Measurements from ENCODE around the gene PRKAG2.
A peak's percentile ranks its signal among the peaks of the same experiment; 100 is the strongest.

Gene PRKAG2

GRCh38 chr7:151795168-151795811 is 81.6 kb downstream of the PRKAG2 start:
- DNase-seq (ENCODE audit: low read depth): peak; percentile 21
- H3K4me3 ChIP-seq (ENCODE audit: low read length): no peak overlapping the region
- no peak for TF ChIP-seq CTCF (IDR thresholded peaks at IDR 0.05; ENCODE audit: insufficient read depth, low read depth, low read length, missing control alignments)

- no peak for DNase-seq (ENCODE audit: low read depth)
- TF ChIP-seq CTCF (IDR thresholded peaks at IDR 0.05; ENCODE audit: insufficient read depth, low read depth, low read length, missing control alignments): no peak
- no peak overlapping the region for H3K4me3 ChIP-seq (ENCODE audit: low read length)
Observed at GRCh38 chr7:151794508-151795167, 82.3 kb downstream of the PRKAG2 start.

GRCh38 chr7:151793991-151794507 is 82.9 kb downstream of the PRKAG2 start:
- H3K4me3 ChIP-seq (ENCODE audit: low read length): no peak overlapping the region
- TF ChIP-seq CTCF (IDR thresholded peaks at IDR 0.05; ENCODE audit: insufficient read depth, low read depth, low read length, missing control alignments): no peak
- no peak for DNase-seq (ENCODE audit: low read depth)

GRCh38 chr7:151793531-151793951 is 83.4 kb downstream of the PRKAG2 start:
- H3K4me3 ChIP-seq (ENCODE audit: low read length): no peak overlapping the region
- no peak for TF ChIP-seq CTCF (IDR thresholded peaks at IDR 0.05; ENCODE audit: insufficient read depth, low read depth, low read length, missing control alignments)
- DNase-seq (ENCODE audit: low read depth): no peak

- DNase-seq (ENCODE audit: low read depth): no peak
- no peak overlapping the region for H3K4me3 ChIP-seq (ENCODE audit: low read length)
- TF ChIP-seq CTCF (IDR thresholded peaks at IDR 0.05; ENCODE audit: insufficient read depth, low read depth, low read length, missing control alignments): no peak
Observed at GRCh38 chr7:151792636-151793035, 84.3 kb downstream of the PRKAG2 start.

- no peak for DNase-seq (ENCODE audit: low read depth)
Observed at GRCh38 chr7:151792086-151792485, 84.8 kb downstream of the PRKAG2 start.

More at GRCh38 chr7:151792086-151792485, 84.8 kb downstream of the PRKAG2 start:
- H3K4me3 ChIP-seq (ENCODE audit: low read length): no peak overlapping the region
- TF ChIP-seq CTCF (IDR thresholded peaks at IDR 0.05; ENCODE audit: insufficient read depth, low read depth, low read length, missing control alignments): no peak
